NCI-H2081 treated with DMSO at 0.1 percent for 48 hours (cell line): ENCODE results near the gene STH.

Source experiments
- DNase-seq: peaks from one replicate; lab custom pipeline; 2025; lab: John Stamatoyannopoulos, UW

Gene STH

DNA sequence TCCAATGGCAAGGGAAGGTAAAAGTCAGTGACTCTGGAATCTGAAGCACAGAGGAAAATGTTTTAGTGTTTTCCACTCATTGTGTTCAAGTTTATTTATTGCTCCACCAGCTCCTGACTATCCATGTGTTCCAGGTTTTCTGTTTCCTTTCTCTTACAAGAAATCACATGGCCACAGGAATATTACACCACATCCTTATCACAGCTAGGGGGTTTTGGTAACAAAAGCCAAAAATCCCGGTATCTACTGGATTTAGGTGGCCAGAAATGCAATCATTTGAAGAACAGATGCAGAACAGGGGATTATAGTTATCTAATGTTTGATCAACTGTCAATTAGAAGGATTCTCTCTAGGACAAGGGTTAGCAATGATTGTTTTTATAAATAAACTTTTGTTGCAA lies 47.9 kb downstream of the STH start:
- no peak for DNase-seq

DNA sequence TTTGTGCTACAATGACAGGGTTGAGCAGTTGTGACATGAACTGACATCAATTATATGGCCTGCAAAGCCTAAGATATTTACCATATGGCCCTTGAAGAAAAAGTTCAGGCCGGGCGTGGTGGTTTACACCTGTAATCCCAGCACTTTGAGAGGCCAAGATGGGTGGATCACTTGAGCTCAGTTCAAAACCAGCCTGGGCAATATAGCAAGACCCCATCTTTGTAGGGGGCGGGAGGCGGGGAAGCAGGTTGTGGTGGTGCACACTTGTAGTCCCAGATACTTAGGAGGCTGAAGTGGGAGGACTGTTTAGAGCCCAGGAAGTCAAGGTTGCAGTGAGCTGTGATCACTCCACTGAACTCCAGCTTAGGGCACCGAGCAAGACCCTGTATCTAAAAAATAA lies 48.3 kb downstream of the STH start:
- DNase-seq, result no peak

DNA sequence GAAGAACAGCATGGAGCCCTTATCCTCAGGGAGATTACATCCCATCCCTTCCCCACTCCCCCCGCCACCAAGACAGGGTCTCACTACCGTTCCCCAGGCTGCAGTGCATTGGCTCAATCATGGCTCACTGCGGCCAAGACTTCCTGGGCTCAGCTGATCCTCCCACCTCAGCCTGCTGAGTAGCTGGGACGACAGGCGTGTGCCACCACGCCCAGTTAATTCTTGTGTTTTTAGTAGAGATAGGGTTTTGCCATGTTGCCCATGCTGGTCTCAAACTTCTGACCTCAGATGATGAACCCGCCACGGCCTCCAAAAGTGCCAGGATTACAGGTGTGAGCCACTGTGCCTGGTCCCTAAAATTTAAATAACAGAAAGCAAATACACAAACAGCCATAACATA lies 48.8 kb downstream of the STH start:
- no peak for DNase-seq
